NK-92 treated with Interleukin-12 subunit alpha and Interleukin-12 subunit beta, amount 100 ng/mL, for 24 hours (cell line): Measurements from ENCODE around the gene SGIP1.
"Not testable (repeated sequence)": the region's sequence is repeated elsewhere in the genome, so short reads cannot be mapped to it uniquely, and the experiment has no call there.

Experiments
- DNase-seq: peaks from one replicate; lab custom pipeline; 2025; lab: John Stamatoyannopoulos, UW

SGIP1 gene

GRCh38 chr1:66553846-66554245 is 19.9 kb downstream of the SGIP1 start:
- no peak for DNase-seq

- DNase-seq = no peak
Measured at GRCh38 chr1:66556161-66556611, 22.2 kb downstream of the SGIP1 start.

GRCh38 chr1:66557157-66557556 is 23.2 kb downstream of the SGIP1 start:
- no peak for DNase-seq

- DNase-seq = no peak
Measured at GRCh38 chr1:66559517-66559916, 25.6 kb downstream of the SGIP1 start.

GRCh38 chr1:66562561-66562960 is 28.6 kb downstream of the SGIP1 start:
- no peak for DNase-seq

GRCh38 chr1:66563094-66563800 is 29.3 kb downstream of the SGIP1 start:
- no peak for DNase-seq

- DNase-seq = no peak
Measured at GRCh38 chr1:66563941-66564630, 30.1 kb downstream of the SGIP1 start.

GRCh38 chr1:66570196-66570595 is 36.2 kb downstream of the SGIP1 start:
- no peak for DNase-seq

GRCh38 chr1:66571789-66572188 is 37.8 kb downstream of the SGIP1 start:
- no peak for DNase-seq

GRCh38 chr1:66575739-66576138 is 41.8 kb downstream of the SGIP1 start:
- DNase-seq = no peak

- DNase-seq = no peak
Measured at GRCh38 chr1:66576645-66577044, 42.7 kb downstream of the SGIP1 start.

- DNase-seq = no peak
Measured at GRCh38 chr1:66578841-66579240, 44.9 kb downstream of the SGIP1 start.

- DNase-seq = no peak
Measured at GRCh38 chr1:66580081-66580480, 46.1 kb downstream of the SGIP1 start.

GRCh38 chr1:66583021-66583420 is 49.1 kb downstream of the SGIP1 start:
- DNase-seq = no peak

- no peak for DNase-seq
Measured at GRCh38 chr1:66585002-66585401, 51.0 kb downstream of the SGIP1 start.

GRCh38 chr1:66589326-66589725 is 55.4 kb downstream of the SGIP1 start:
- no peak for DNase-seq

- not testable (repeated sequence) for DNase-seq
Measured at GRCh38 chr1:66592106-66592507, 58.2 kb downstream of the SGIP1 start.

GRCh38 chr1:66596191-66596590 is 62.2 kb downstream of the SGIP1 start:
- DNase-seq = no peak

- DNase-seq = no peak
Measured at GRCh38 chr1:66597500-66597899, 63.5 kb downstream of the SGIP1 start.

- no peak for DNase-seq
Measured at GRCh38 chr1:66598670-66599069, 64.7 kb downstream of the SGIP1 start.

- no peak for DNase-seq
Measured at GRCh38 chr1:66599346-66599745, 65.4 kb downstream of the SGIP1 start.

GRCh38 chr1:66599899-66600737 is 66.2 kb downstream of the SGIP1 start:
- DNase-seq = no peak
